Prostate gland (tissue), 2 donors: ENCODE measurements around the gene TRIM26. TPM values are rescaled to one million over a fixed set of nuclear protein-coding genes. Genes with fewer than 3 reads are reported as not detected.

Experiments used
- DNase-seq: peaks from one replicate; pipeline ENCODE4 v3.0.0-alpha.2; 2019; ENCODE audit warnings: low spot score
- H3K27ac ChIP-seq, 2 donors: fragments of 200-600 bp; sonication (generic); 2 replicates each; pipeline ENCODE4 v1.5.1; 2017 to 2019
- H3K27me3 ChIP-seq: fragments of 200-600 bp; sonication (generic); replicated peaks from 2 replicates; pipeline ENCODE4 v1.5.1; 2019; ENCODE audit not compliant: insufficient read depth
- H3K36me3 ChIP-seq, 2 donors: fragments of 200-600 bp; sonication (generic); 1 replicate in 1 of 2; 2 replicates in 1 of 2; pipeline versions ENCODE4 v1.5.1 to v1.8.1; 2017 to 2019
- H3K4me1 ChIP-seq: fragments of 200-600 bp; sonication (generic); replicated peaks from 2 replicates; pipeline ENCODE4 v1.5.1; 2019
- H3K4me3 ChIP-seq, 2 donors: fragments of 200-600 bp; sonication (generic); 2 replicates each; pipeline ENCODE4 v1.5.1; 2017 to 2019
- H3K9me3 ChIP-seq: fragments of 200-600 bp; sonication (generic); 2 replicates; pipeline ENCODE4 v1.5.1; 2017
- CTCF ChIP-seq, 4 experiments: fragments of 200-600 bp in 2 of 4; fragments of 450-650 bp in 2 of 4; sonication (generic) in 2 of 4; IDR thresholded peaks; 1 replicate in 3 of 4; 2 replicates in 1 of 4; pipeline ENCODE4 v1.5.1; 2016 to 2019; ENCODE audit warnings: antibody characterized with exemption in 4 of 4, mild to moderate bottlenecking in 2 of 4, moderate library complexity in 2 of 4
- POLR2A ChIP-seq: fragments of 450-650 bp; IDR thresholded peaks from one replicate; pipeline ENCODE4 v1.6.1; 2016; ENCODE audit warnings: antibody characterized with exemption, mild to moderate bottlenecking
- POLR2AphosphoS5 ChIP-seq: sonication (generic); formaldehyde crosslinking; IDR thresholded peaks from one replicate; pipeline ENCODE4 v1.6.1; 2017; ENCODE audit warnings: antibody characterized with exemption
- WGBS: methylation state at CpG from one replicate; pipeline ENCODE4 v1.1.5; 2018; 5-methylcytosine and 5-hydroxymethylcytosine counted together
- intact Hi-C: fragments of 100-400 bp; cut with DNase I; formaldehyde crosslinking; loops from one replicate; pipeline ENCODE4 v1.14.2; 2022
- total RNA-seq, 2 donors: library from RNA; depleted of rRNA; stranded (reverse); fragments of >200 nt; gene quantifications; one replicate each; pipeline ENCODE4 v1.1.0, GENCODE V29; 2016

Gene TRIM26
- total RNA-seq, 2 donors from 2014 or later, result 74.8 to 100 TPM

DNA sequence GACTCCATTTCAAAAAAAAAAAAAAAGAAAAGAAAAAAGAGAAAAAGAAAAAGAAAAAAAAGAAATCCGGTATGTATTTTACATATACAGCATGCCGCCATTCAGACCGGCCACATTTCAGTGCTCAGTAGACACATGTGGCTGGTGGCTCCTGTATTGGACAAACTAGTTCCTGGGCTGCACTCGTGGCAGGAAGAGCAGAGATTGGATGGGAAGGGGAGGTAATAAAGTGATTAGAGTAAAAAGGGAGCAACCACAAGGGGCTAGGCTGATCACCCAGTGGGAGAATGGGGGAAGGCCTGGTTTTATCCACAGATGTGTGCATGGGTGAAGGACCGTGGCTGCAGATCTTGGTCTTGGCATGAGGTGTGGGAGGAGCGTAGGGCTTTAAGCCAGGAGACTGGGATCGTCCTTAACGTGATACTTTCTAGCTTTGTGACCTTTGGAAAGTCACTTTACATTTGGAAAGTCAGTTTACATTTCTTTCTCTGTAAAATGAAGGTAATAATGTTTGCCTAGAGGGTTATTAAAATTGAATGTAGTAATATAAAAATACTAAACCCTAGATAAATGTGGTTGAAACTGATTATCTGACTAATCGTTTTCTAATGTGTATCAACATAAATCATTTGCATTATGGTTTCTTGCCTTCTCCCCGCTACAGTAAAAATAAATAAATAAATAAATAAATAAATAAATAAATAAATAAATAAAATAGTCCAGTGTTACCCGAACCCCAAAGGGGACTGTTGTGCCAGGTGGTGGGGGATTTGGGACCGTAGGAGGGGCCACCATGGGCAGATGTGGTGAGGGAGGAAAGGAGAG, 50.7 kb downstream of the TRIM26 start:
- no peak for DNase-seq
- Histone ChIP-seq H3K27ac (no peak overlapping the region), H3K4me3 (no peak overlapping the region), H3K27me3 (peaks cover 2% of the 10 kb centered on the region), H3K9me3 (no peaks in the 10 kb centered on the region), H3K36me3 (no peaks in the 10 kb centered on the region), H3K4me1 (no peaks in the 10 kb centered on the region)
- TF ChIP-seq POLR2A (no peak), POLR2AphosphoS5 (no peak), CTCF (IDR thresholded peaks at IDR 0.05) (no peak)
- intact Hi-C loops, result no loop called here
- WGBS, result 74% methylated on average over 12 of the region's 12 CpGs

GRCh38 chr6:30160785-30161531, 52.2 kb downstream of the TRIM26 start, which contains the start of gene TRIM10:
Gene TRIM10 (minus strand): TSS chr6:30161211. CDS start chr6:30160858, 353 bp downstream.
- WGBS, result 84% methylated on average over 4 of the region's 4 CpGs
- DNase-seq, result no peak
- intact Hi-C loops, result no loop called here
- no peak within 1 kb of the TSS for H3K4me3 ChIP-seq
- no peaks in the 10 kb centered on the region for H3K36me3 ChIP-seq
- no peak for TF ChIP-seq CTCF (IDR thresholded peaks at IDR 0.05)
- no peak for TF ChIP-seq POLR2A
- TF ChIP-seq POLR2AphosphoS5, result no peak
- H3K9me3 ChIP-seq, result no peaks in the 10 kb centered on the region
- peaks cover 2% of the 10 kb centered on the region for H3K27me3 ChIP-seq
- no peak within 1 kb of the TSS for H3K27ac ChIP-seq
- H3K4me1 ChIP-seq, result no peaks in the 10 kb centered on the region

DNA sequence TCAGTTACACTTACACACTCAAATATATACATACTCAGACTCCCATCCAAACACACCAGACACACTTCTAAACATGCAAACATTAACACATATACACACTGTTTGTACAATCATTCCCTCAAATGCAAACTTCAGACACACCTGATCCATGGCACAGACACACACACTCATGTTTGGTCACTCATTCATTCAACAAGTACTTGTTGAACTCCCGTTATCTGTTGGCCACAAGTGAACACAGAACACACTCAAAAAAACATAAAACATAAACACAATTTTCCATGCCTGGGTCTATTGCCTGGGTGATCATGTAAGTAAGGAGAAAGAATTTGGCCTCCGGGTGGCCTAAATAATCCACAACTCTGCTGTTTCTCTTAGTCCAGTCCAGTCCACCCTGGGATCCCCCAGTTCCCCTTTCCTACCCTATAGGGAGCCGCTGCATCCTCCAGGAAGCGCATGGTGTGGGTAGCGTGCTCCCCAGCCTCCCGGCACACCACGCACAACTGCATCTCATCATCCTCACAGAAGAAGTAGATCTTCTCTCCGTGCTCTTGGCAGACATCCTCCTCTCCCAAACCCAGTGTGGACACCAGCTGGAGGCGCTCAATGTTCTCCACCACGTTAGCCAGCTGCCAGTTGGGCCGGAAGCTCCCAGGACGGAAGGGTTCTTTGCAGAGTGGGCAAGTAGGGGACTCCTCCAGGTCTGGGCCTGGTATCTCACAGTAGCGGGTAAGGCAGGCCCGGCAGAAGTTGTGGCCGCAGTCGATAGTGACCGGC, 53.0 kb downstream of the TRIM26 start:
- intact Hi-C loops, result no loop called here
- Histone ChIP-seq H3K4me1 (no peaks in the 10 kb centered on the region), H3K27me3 (peaks cover 2% of the 10 kb centered on the region), H3K36me3 (no peaks in the 10 kb centered on the region), H3K4me3 (no peak overlapping the region), H3K27ac (no peak overlapping the region), H3K9me3 (no peaks in the 10 kb centered on the region)
- no peak for DNase-seq
- TF ChIP-seq POLR2A (no peak), CTCF (IDR thresholded peaks at IDR 0.05) (no peak), POLR2AphosphoS5 (no peak)
- WGBS, result 90% methylated on average over 17 of the region's 17 CpGs

DNA sequence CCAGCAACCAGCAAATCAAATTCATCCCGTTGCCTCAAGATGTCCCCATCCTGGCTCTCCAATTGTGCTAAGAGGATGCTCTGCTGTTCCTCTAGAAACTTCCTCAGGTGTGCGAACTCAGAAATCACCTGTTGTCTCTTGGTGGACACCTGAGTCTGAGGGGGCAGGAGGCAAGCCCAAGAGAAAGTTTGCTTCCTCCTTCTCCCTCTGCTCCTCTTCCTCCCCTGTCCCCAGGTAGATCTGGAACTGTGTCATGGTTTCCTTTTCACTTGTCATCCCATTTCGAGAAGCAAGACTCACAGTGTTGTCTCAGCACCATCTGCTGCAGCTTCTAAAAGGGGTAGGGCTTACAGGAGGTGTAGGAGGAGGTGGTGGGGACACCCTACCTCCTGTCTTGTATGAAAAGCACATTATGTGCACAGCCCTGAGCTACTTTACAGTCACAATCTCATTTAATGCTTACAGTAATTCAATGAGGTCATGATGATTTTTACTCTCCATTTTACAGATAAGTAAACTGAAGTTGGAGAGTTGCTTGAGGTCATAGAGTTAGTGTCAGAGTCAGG, 54.6 kb downstream of the TRIM26 start:
- H3K4me3 ChIP-seq, result no peak overlapping the region
- peaks cover 2% of the 10 kb centered on the region for H3K27me3 ChIP-seq
- H3K9me3 ChIP-seq, result no peaks in the 10 kb centered on the region
- no peaks in the 10 kb centered on the region for H3K36me3 ChIP-seq
- DNase-seq, result no peak
- WGBS, result 67% methylated on average over 3 of the region's 3 CpGs
- intact Hi-C loops, result no loop called here
- TF ChIP-seq POLR2A (no peak), CTCF (IDR thresholded peaks at IDR 0.05) (no peak), POLR2AphosphoS5 (no peak)
- no peak overlapping the region for H3K27ac ChIP-seq
- no peaks in the 10 kb centered on the region for H3K4me1 ChIP-seq
